SU-DHL-6 (cell line): ENCODE data around the gene GPR150.
"Not testable (repeated sequence)": the region's sequence is repeated elsewhere in the genome, so short reads cannot be mapped to it uniquely, and the experiment has no call there.

Experiments
- H2AFZ ChIP-seq: fragments of 200-600 bp; sonication (generic); 2 replicates; pipeline ENCODE4 v1.6.1; 2014; ENCODE audit warnings: low read depth, mild to moderate bottlenecking, moderate library complexity, mixed read lengths, antibody characterized with exemption, low read length; ENCODE audit not compliant: severe bottlenecking
- H3F3A ChIP-seq: fragments of 200-600 bp; shearing (Covaris generic); 2 replicates; pipeline ENCODE4 v1.6.0; 2016; ENCODE audit warnings: antibody characterized with exemption, mild to moderate bottlenecking; ENCODE audit not compliant: insufficient read depth
- H3K27ac ChIP-seq: fragments of 200-600 bp; sonication (generic); 2 replicates; pipeline ENCODE4 v1.5.1; 2016; ENCODE audit warnings: low read depth, mild to moderate bottlenecking, low read length, moderate library complexity, mixed read lengths
- H3K27me3 ChIP-seq: fragments of 200-600 bp; sonication (generic), shearing (Covaris generic); 2 replicates; pipeline ENCODE4 v1.6.0; 2014; ENCODE audit warnings: mild to moderate bottlenecking, low read length
- H3K36me3 ChIP-seq: fragments of 200-600 bp; sonication (generic); 2 replicates; pipeline ENCODE4 v1.6.1; 2014; ENCODE audit warnings: mild to moderate bottlenecking, low read length, mixed read lengths
- H3K4me2 ChIP-seq: fragments of 300-600, 200-600 bp; shearing (Covaris generic), sonication (generic); 2 replicates; pipeline ENCODE4 v1.6.0; 2014; ENCODE audit warnings: low read length, low read depth, mild to moderate bottlenecking; ENCODE audit not compliant: poor library complexity, severe bottlenecking
- H3K4me3 ChIP-seq: fragments of 200-600 bp; sonication (generic); 2 replicates; pipeline ENCODE4 v1.5.1; 2014; ENCODE audit warnings: antibody characterized with exemption, low read length, mild to moderate bottlenecking, mixed read lengths; ENCODE audit not compliant: insufficient read depth, poor library complexity, severe bottlenecking
- H3K79me2 ChIP-seq: fragments of 200-600 bp; sonication (generic); 2 replicates; pipeline ENCODE4 v1.6.1; 2014; ENCODE audit warnings: mild to moderate bottlenecking, low read length, moderate library complexity; ENCODE audit not compliant: insufficient read depth
- H3K9ac ChIP-seq: fragments of 200-600 bp; sonication (generic); 2 replicates; pipeline ENCODE4 v1.7.0; 2014; ENCODE audit warnings: mild to moderate bottlenecking, low read length
- H3K9me2 ChIP-seq: fragments of 200-600 bp; sonication (generic); replicated peaks from 2 replicates; pipeline ENCODE4 v1.6.1; 2014; ENCODE audit warnings: low read length; ENCODE audit not compliant: insufficient read depth
- H3K9me3 ChIP-seq: fragments of 200-600 bp; sonication (generic); 2 replicates; pipeline ENCODE4 v1.6.1; 2014; ENCODE audit warnings: low read length, mixed read lengths; ENCODE audit not compliant: insufficient read depth
- H4K20me1 ChIP-seq: fragments of 200-600 bp; sonication (generic); 2 replicates; pipeline ENCODE4 v1.6.1; 2014; ENCODE audit warnings: low read depth, mild to moderate bottlenecking, antibody characterized with exemption, low read length, moderate library complexity, mixed read lengths
- EZH2phosphoT487 ChIP-seq: fragments of 200-600 bp; sonication (generic), shearing (Covaris generic); conservative IDR thresholded peaks from 2 replicates; pipeline ENCODE4 v1.6.1; 2018; ENCODE audit warnings: mild to moderate bottlenecking, antibody characterized with exemption, low read length, moderate library complexity, mixed read lengths
- TF ChIP-seq, protein P1 (sequence below): fragments of 200-600 bp; sonication (generic); IDR thresholded peaks from one replicate; pipeline ENCODE4 v1.5.1; 2017; ENCODE audit warnings: antibody characterized with exemption, mild to moderate bottlenecking, low read length, moderate library complexity; ENCODE audit not compliant: insufficient read depth, poor library complexity, severe bottlenecking

Gene GPR150

DNA sequence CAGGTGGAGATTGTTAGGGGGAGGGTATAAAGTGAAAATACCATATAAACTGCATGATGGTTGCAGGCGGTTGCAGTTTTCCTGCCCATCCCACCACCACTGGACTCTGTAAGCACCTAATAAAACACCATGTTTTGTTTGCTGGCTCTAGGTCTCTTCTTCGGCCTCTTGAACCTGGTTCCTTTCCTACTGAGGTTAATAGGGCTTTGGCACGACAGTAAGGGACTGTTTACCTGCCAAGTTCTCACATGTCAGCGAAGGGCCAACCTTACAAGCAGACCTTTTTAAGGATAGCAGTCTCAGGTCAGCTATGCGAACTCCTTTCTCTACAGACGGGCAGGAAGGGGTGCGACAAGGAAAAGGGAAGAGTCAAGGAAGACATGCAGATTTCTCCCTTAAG lies 23.3 kb downstream of the GPR150 start:
- Histone ChIP-seq H3K79me2 (no peaks in the 10 kb centered on the region), H3K9me2 (no peaks in the 10 kb centered on the region), H3K27me3 (no peaks in the 10 kb centered on the region), H4K20me1 (no peaks in the 10 kb centered on the region), H3F3A (peaks cover 21% of the 10 kb centered on the region), H3K9me3 (no peaks in the 10 kb centered on the region), H3K4me2 (no peak overlapping the region), H3K36me3 (no peaks in the 10 kb centered on the region), H3K4me3 (no peak overlapping the region), H2AFZ (no peak overlapping the region), H3K27ac (no peak overlapping the region), H3K9ac (no peak overlapping the region)
- TF ChIP-seq, protein P1, sequence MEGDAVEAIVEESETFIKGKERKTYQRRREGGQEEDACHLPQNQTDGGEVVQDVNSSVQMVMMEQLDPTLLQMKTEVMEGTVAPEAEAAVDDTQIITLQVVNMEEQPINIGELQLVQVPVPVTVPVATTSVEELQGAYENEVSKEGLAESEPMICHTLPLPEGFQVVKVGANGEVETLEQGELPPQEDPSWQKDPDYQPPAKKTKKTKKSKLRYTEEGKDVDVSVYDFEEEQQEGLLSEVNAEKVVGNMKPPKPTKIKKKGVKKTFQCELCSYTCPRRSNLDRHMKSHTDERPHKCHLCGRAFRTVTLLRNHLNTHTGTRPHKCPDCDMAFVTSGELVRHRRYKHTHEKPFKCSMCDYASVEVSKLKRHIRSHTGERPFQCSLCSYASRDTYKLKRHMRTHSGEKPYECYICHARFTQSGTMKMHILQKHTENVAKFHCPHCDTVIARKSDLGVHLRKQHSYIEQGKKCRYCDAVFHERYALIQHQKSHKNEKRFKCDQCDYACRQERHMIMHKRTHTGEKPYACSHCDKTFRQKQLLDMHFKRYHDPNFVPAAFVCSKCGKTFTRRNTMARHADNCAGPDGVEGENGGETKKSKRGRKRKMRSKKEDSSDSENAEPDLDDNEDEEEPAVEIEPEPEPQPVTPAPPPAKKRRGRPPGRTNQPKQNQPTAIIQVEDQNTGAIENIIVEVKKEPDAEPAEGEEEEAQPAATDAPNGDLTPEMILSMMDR = no peak
- TF ChIP-seq EZH2phosphoT487 = no peak

DNA sequence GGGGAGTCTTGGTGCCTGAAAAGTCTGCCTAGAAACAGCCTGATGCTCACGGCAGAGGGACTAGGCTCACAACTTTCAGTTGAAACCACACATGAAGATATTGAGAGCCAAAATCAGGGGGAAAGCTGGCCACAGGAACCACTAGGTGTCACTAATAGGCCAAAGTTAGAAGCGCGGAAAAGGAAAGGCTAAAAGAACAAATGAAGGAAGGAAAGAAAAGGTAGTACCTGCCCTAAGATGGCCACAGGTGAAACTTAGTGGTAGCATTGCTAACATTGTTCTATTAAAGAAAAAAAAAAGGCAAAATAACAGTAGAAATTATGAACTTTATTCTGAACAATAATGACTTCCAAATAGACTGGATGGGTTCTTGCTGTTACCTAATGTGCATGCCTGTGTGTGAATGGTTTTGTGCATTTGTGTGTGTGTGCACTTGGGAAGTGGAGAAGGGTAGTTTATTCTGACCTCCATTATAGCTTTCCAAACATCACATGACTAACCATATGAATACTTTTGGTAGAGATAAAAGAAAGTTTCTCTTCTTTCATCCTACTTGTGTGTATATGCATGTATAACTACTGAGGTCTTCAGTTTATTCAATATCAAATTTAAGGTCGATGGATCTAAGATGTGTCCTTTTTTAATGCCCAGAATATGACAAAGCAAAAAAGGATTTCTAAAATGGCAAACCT lies 24.6 kb downstream of the GPR150 start:
- Histone ChIP-seq H3K36me3 (no peaks in the 10 kb centered on the region), H3K27me3 (no peaks in the 10 kb centered on the region), H3K9ac (no peak overlapping the region), H2AFZ (peak overlapping the region; percentile 69), H3K27ac (no peak overlapping the region), H3K9me3 (no peaks in the 10 kb centered on the region), H3K4me3 (no peak overlapping the region), H3K4me2 (peak overlapping the region; percentile 9), H4K20me1 (no peaks in the 10 kb centered on the region), H3K79me2 (no peaks in the 10 kb centered on the region), H3F3A (peaks cover 24% of the 10 kb centered on the region), H3K9me2 (no peaks in the 10 kb centered on the region)
- no peak for TF ChIP-seq EZH2phosphoT487
- TF ChIP-seq, protein P1 = peak; percentile 75

DNA sequence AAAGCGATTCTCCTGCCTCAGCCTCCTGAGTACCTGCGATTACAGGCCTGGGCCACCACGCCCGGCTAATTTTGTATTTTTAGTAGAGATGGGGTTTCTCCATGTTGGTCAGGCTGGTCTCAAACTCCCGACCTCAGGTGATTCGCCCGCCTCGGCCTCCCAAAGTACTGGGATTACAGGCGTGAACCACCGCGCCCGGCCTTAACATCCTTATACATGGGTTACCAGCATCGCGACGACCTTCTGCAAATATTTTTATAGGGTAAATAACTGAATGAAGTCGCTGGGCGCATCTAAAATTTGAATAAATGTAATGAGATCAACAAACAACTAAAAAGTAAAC lies 26.3 kb downstream of the GPR150 start:
- H3K27ac ChIP-seq, H3K9me2 ChIP-seq, H4K20me1 ChIP-seq, H3K36me3 ChIP-seq, H3K9me3 ChIP-seq, H3K27me3 ChIP-seq, H3K79me2 ChIP-seq: not testable (repeated sequence)
- peaks cover 24% of the 10 kb centered on the region for H3F3A ChIP-seq
- H2AFZ ChIP-seq = peak overlapping the region; percentile 97
- 0 out of 2 replicates have a peak overlapping the region, but pooled peaks have one; percentile 73 for H3K9ac ChIP-seq
- H3K4me2 ChIP-seq = peak overlapping the region; percentile 80
- peak overlapping the region; percentile 61 for H3K4me3 ChIP-seq

DNA sequence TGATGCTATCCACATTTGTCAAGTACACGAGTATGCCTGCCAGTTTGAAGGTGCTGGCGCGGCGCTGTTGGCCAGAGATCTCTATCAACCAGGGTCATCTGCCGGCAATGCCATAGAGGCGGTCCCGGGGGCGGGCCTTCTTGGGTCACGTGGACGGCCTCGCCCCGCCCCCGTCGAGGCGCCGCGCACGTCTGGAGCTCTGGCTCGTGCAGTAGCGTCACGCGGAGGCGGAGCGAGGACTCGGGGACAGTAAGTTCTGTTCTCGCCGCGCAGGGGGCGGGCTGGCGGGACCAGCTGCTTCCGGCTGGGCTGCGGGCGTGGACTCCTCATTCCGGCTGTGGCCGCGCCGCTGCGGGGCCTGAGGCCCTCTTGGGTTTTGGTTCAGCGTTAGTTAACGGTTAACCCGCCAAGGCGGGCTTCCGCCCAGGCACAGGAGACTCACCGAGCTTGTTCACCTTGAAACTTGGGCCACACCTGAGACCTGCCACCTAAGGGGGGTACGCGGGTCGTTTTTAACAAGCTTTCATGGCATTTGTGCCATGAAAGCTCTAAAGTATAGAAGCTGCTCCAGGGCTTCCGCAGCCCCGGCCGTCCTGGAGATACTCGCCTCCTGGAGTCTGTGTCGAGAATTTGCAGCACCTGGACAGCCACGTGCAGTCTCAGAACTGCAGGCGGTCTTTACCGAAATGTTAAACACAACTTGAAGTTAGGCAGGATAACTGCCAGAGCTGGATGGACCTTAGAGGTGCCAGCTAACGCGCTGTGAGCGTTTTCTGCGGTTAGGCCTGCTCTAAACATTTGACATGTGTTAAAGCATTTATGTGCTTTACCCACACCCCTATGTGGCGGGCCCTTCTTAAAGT lies 26.9 kb downstream of the GPR150 start, which contains the start of gene RFESD:
TSS of gene RFESD (plus strand) at position 209 of the 863 bp plus-strand sequence. CDS start 5,495 bp downstream, outside the sequence.
- no peaks in the 10 kb centered on the region for H3K9me2 ChIP-seq
- H3K27me3 ChIP-seq = no peaks in the 10 kb centered on the region
- peak within 1 kb of the TSS; percentile 61 for H3K27ac ChIP-seq
- peak within 1 kb of the TSS; percentile 80 for H3K4me2 ChIP-seq
- H3K9ac ChIP-seq = peak within 1 kb of the TSS; percentile 73
- no peaks in the 10 kb centered on the region for H3K36me3 ChIP-seq
- peak within 1 kb of the TSS; percentile 61 for H3K4me3 ChIP-seq
- H2AFZ ChIP-seq = peak within 1 kb of the TSS; percentile 97
- no peaks in the 10 kb centered on the region for H3K79me2 ChIP-seq
- peaks cover 24% of the 10 kb centered on the region for H3F3A ChIP-seq
- TF ChIP-seq, protein P1 = no peak
- TF ChIP-seq EZH2phosphoT487 = no peak
- no peaks in the 10 kb centered on the region for H3K9me3 ChIP-seq
- no peaks in the 10 kb centered on the region for H4K20me1 ChIP-seq
